ENCODE measurements around the gene SOHLH1.

Gene SOHLH1

GRCh38 chr9:135647884-135648283 is 51.4 kb downstream of the SOHLH1 start:
- Histone ChIP-seq H3K4me2 (ENCODE audit: low read depth, low read length) (no peak overlapping the region), H4K20me1 (ENCODE audit: insufficient read depth, low read length) (no peaks in the 10 kb centered on the region), H3K36me3 (replicated peaks; ENCODE audit: insufficient read depth, low read length) (no peaks in the 10 kb centered on the region), H3K4me1 (ENCODE audit: low read length) (no peaks in the 10 kb centered on the region), H3K9ac (ENCODE audit: low read length) (no peak overlapping the region), H3K27ac (ENCODE audit: low read length) (no peak overlapping the region), H3F3A (ENCODE audit: insufficient read depth, low read length) (no peaks in the 10 kb centered on the region), H3K4me3 (ENCODE audit: low read length) (no peak overlapping the region), H3K79me2 (ENCODE audit: low read length) (no peaks in the 10 kb centered on the region), H3K9me2 (replicated peaks; ENCODE audit: insufficient read depth, low read length) (no peaks in the 10 kb centered on the region), H3K27me3 (replicated peaks; ENCODE audit: insufficient read depth, low read length) (peaks cover 72% of the 10 kb centered on the region), H3K9me3 (replicated peaks; ENCODE audit: insufficient read depth, low read length) (0 out of 2 replicates have a peak, but pooled peaks cover 5% of the 10 kb centered on the region), H2AFZ (ENCODE audit: low read length) (no peak overlapping the region)
- DNase-seq: no peak
- no peak for TF ChIP-seq EZH2 (optimal IDR thresholded peaks at IDR 0.05; ENCODE audit: low read depth, low read length)
- TF ChIP-seq EZH2phosphoT487 (IDR thresholded peaks at IDR 0.05; ENCODE audit: low read length): no peak

- no peaks in the 10 kb centered on the region for H3F3A ChIP-seq (ENCODE audit: insufficient read depth, low read length)
- H3K9me2 ChIP-seq (replicated peaks; ENCODE audit: insufficient read depth, low read length): no peaks in the 10 kb centered on the region
- no peak overlapping the region for H3K27ac ChIP-seq (ENCODE audit: low read length)
- H3K36me3 ChIP-seq (replicated peaks; ENCODE audit: insufficient read depth, low read length): no peaks in the 10 kb centered on the region
- no peak for DNase-seq
- H3K4me1 ChIP-seq (ENCODE audit: low read length): no peaks in the 10 kb centered on the region
- TF ChIP-seq CTCF (IDR thresholded peaks at IDR 0.05; ENCODE audit: low read length) (no peak), EZH2 (optimal IDR thresholded peaks at IDR 0.05; ENCODE audit: low read depth, low read length) (no peak), EZH2phosphoT487 (IDR thresholded peaks at IDR 0.05; ENCODE audit: low read length) (no peak)
- no peaks in the 10 kb centered on the region for H4K20me1 ChIP-seq (ENCODE audit: insufficient read depth, low read length)
- H3K4me3 ChIP-seq (ENCODE audit: low read length): no peak overlapping the region
- H3K79me2 ChIP-seq (ENCODE audit: low read length): no peaks in the 10 kb centered on the region
- H3K9me3 ChIP-seq (replicated peaks; ENCODE audit: insufficient read depth, low read length): 0 out of 2 replicates have a peak, but pooled peaks cover 5% of the 10 kb centered on the region
- H3K9ac ChIP-seq (ENCODE audit: low read length): no peak overlapping the region
- no peak overlapping the region for H3K4me2 ChIP-seq (ENCODE audit: low read depth, low read length)
- peaks cover 53% of the 10 kb centered on the region for H3K27me3 ChIP-seq (replicated peaks; ENCODE audit: insufficient read depth, low read length)
- no peak overlapping the region for H2AFZ ChIP-seq (ENCODE audit: low read length)
These were observed 54.6 kb downstream of the SOHLH1 start for GRCh38 chr9:135644631-135645218.
